ENCODE data around the gene WDR36. TPM values are rescaled to one million over a fixed set of nuclear protein-coding genes. Genes with fewer than 3 reads are reported as not detected.

WDR36 gene
- total and polyA plus RNA-seq, 2 of the 8 experiments (the other 6 are each of a cell fraction or from before 2014, with no cell fraction given) = 9.3 to 41.8 TPM

DNA sequence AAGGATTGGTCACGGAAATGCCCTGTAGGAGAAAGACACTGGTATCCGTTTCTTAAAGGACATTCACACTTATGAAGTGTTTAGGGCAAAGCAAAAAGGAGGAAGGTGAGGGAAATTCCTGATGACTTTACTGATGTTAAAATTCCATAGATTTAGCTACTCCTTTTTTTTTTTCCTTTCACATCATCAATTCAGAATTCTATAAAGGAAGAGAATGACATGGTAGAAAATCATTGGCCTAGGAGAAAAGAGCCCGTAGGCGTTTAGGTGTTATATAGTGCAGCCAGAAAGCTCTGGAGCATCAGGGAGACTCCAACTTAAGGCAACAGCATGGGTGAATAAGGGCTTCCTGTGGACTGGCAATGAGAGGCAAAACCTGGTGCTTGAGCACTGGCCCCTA lies 20.7 kb upstream of the WDR36 start, which contains the start of gene TSLP:
TSLP (plus strand) TSS at position 301 of the 400 bp plus-strand sequence. CDS start 178 bp downstream, outside the sequence.
- H3K27ac ChIP-seq (ENCODE audit: low read depth, low read length) = no peak within 1 kb of the TSS
- no peak within 1 kb of the TSS for H2BK120ac ChIP-seq (replicated peaks; ENCODE audit: low read depth, low read length)
- no peaks in the 10 kb centered on the region for H3K9me3 ChIP-seq (ENCODE audit: insufficient read depth in 2 of 2, low read depth in 1 of 2, low read length in 1 of 2)
- H4K20me1 ChIP-seq (replicated peaks in 1 of 2; ENCODE audit: control insufficient read depth in 1 of 2, insufficient read depth in 2 of 2, low read length in 2 of 2) = no peaks in the 10 kb centered on the region
- no peak within 1 kb of the TSS for H4K8ac ChIP-seq (ENCODE audit: extremely low read depth, insufficient read depth, low read length)
- H3K4me1 ChIP-seq (replicated peaks in 1 of 4; ENCODE audit: control insufficient read depth in 3 of 4, insufficient read depth in 4 of 4, low read length in 3 of 4) = no peaks in the 10 kb centered on the region; a peak in 3 of 7 replicates
- H3K36me3 ChIP-seq (ENCODE audit: control insufficient read depth in 2 of 4, insufficient read depth in 4 of 4, low read length in 3 of 4) = no peaks in the 10 kb centered on the region
- TF ChIP-seq POLR2A (IDR thresholded peaks at IDR 0.05; ENCODE audit: control extremely low read depth in 1 of 2, low read depth in 2 of 2, low read length in 2 of 2) (no peak), RXRA (IDR thresholded peaks at IDR 0.05; ENCODE audit: insufficient read depth, low read depth, low read length) (no peak), NANOG (IDR thresholded peaks at IDR 0.05; ENCODE audit: insufficient read depth, low read depth, low read length, poor library complexity, severe bottlenecking) (no peak), CTBP2 (IDR thresholded peaks at IDR 0.05; ENCODE audit: borderline replicate concordance, insufficient read depth, insufficient read length, low read length) (no peak), SIRT6 (IDR thresholded peaks at IDR 0.05; ENCODE audit: low read length) (no peak), SP4 (IDR thresholded peaks at IDR 0.05; ENCODE audit: low read length) (no peak), TAF1 (IDR thresholded peaks at IDR 0.05; ENCODE audit: low read depth, low read length) (no peak), GABPA (IDR thresholded peaks at IDR 0.05; ENCODE audit: borderline replicate concordance, insufficient read depth, low read length) (no peak), BRCA1 (IDR thresholded peaks at IDR 0.05; ENCODE audit: low read depth, low read length) (no peak), JUND (IDR thresholded peaks at IDR 0.05; ENCODE audit: low read length) (no peak)
- TF ChIP-seq, protein P1, sequence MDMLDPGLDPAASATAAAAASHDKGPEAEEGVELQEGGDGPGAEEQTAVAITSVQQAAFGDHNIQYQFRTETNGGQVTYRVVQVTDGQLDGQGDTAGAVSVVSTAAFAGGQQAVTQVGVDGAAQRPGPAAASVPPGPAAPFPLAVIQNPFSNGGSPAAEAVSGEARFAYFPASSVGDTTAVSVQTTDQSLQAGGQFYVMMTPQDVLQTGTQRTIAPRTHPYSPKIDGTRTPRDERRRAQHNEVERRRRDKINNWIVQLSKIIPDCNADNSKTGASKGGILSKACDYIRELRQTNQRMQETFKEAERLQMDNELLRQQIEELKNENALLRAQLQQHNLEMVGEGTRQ (IDR thresholded peaks at IDR 0.05; ENCODE audit: low read length) = no peak
- ChIA-PET POLR2A (ENCODE audit: partially characterized antibody) (no interaction called here), CTCF (ENCODE audit: partially characterized antibody) (interaction anchor here (1.0 kb wide), 1 partner anchor 9 kb away, joined by 3 read pairs; no protein-coding TSS in a partner anchor)
- no peak within 1 kb of the TSS; the same call in 1 of the 2 replicates for H2BK15ac ChIP-seq (ENCODE audit: low read length)
- FAIRE-seq (no peak), DNase-seq (ENCODE audit: low read depth in 1 of 2, low spot score in 2 of 2) (no peak)
- peaks cover 31 to 55% (median 45%) of the 10 kb centered on the region in 4 experiments for H3K27me3 ChIP-seq (replicated peaks in 1 of 4; ENCODE audit: control insufficient read depth in 3 of 4, extremely low read depth in 1 of 4, insufficient read depth in 3 of 4, low read length in 3 of 4)
- H3K4ac ChIP-seq (replicated peaks; ENCODE audit: insufficient read length, low read depth, low read length) = no peak within 1 kb of the TSS
- H2BK20ac ChIP-seq (ENCODE audit: low read length) = no peak within 1 kb of the TSS
- peak within 1 kb of the TSS; percentile 62 to 84 (median 67) for H3K4me3 ChIP-seq (ENCODE audit: extremely low read depth in 1 of 4, insufficient read depth in 2 of 4, low read depth in 3 of 4, low read length in 4 of 4)
- H3K23ac ChIP-seq (ENCODE audit: insufficient read length) = no peak within 1 kb of the TSS
- no peak within 1 kb of the TSS for H3K56ac ChIP-seq (replicated peaks; ENCODE audit: insufficient read length, low read depth, low read length)
- no peak within 1 kb of the TSS for H2AK5ac ChIP-seq (ENCODE audit: low read depth, low read length)
- 79% methylated on average over 4 of the region's 4 CpGs; no CpG with 5 or more reads in 1 of the 2 experiments for WGBS, 2 experiments (ENCODE audit: extremely low coverage in 1 of 2, insufficient coverage in 1 of 2, insufficient read length in 1 of 2, insufficient replicate concordance in 2 of 2, low coverage in 1 of 2, low lambda C conversion rate in 2 of 2, missing lambda C conversion rate in 1 of 2)
- H2BK5ac ChIP-seq (ENCODE audit: low read depth, low read length) = no peak within 1 kb of the TSS
- H4K5ac ChIP-seq (ENCODE audit: insufficient read length, low read depth, low read length) = no peak within 1 kb of the TSS
- H2AFZ ChIP-seq (ENCODE audit: low read length) = peak within 1 kb of the TSS; percentile 99
- H3K14ac ChIP-seq (ENCODE audit: insufficient read length) = no peak within 1 kb of the TSS
- H4K91ac ChIP-seq (replicated peaks; ENCODE audit: insufficient read length, low read length) = no peak within 1 kb of the TSS
- H2BK12ac ChIP-seq (ENCODE audit: low read depth, low read length) = 0 out of 2 replicates have a peak within 1 kb of the TSS, but pooled peaks have one; percentile 29
- no peak within 1 kb of the TSS for H3K18ac ChIP-seq (ENCODE audit: extremely low read depth, low read length)
- H3K79me1 ChIP-seq (ENCODE audit: low read depth, low read length) = no peaks in the 10 kb centered on the region
- no peaks in the 10 kb centered on the region for H3K79me2 ChIP-seq (ENCODE audit: control insufficient read depth in 1 of 2, insufficient read depth in 2 of 2, low read length in 2 of 2)
- peaks cover 12% of the 10 kb centered on the region for H3K23me2 ChIP-seq (ENCODE audit: low read depth, low read length)
- no peak within 1 kb of the TSS for H3K9ac ChIP-seq (replicated peaks in 1 of 4; ENCODE audit: extremely low read depth in 1 of 4, low read depth in 3 of 4, low read length in 3 of 4)
- peak within 1 kb of the TSS; percentile 77 to 88 for H3K4me2 ChIP-seq (ENCODE audit: insufficient read depth in 1 of 2, low read depth in 2 of 2, low read length in 2 of 2)
